Stimulated activated naive CD8-positive, alpha-beta T cell treated with anti-CD3 and anti-CD28 coated beads, Interleukin-15, amount 100 ng/mL, for 72 hours (primary cell): Measurements from ENCODE around the gene DCTN5.

Experiments
- ATAC-seq: fragments of 150-1000 bp; cut with Tn5 transposase; 2 replicates; pipeline ENCODE4 v1.10.0; 2021; ENCODE audit warnings: mild to moderate bottlenecking, moderate library complexity
- DNase-seq, 2 donors: peaks; one replicate each; pipeline ENCODE4 v3.0.0; 2021 to 2022
- H3K27ac Mint-ChIP-seq, 2 donors: one replicate each; pipeline ENCODE4 v1.8.0; 2022; ENCODE audit warnings: mild to moderate bottlenecking in 2 of 2, mixed read lengths in 2 of 2, moderate library complexity in 2 of 2
- H3K27me3 Mint-ChIP-seq: one replicate; pipeline ENCODE4 v1.8.0; 2022; ENCODE audit warnings: mixed read lengths
- H3K4me1 Mint-ChIP-seq: one replicate; pipeline ENCODE4 v1.8.0; 2022; ENCODE audit warnings: mild to moderate bottlenecking, mixed read lengths
- H3K4me3 Mint-ChIP-seq, 2 donors: one replicate each; pipeline ENCODE4 v1.8.0; 2022; ENCODE audit warnings: mild to moderate bottlenecking in 2 of 2, mixed read lengths in 2 of 2, moderate library complexity in 1 of 2
- H3K9me3 Mint-ChIP-seq, 2 donors: one replicate each; pipeline ENCODE4 v1.8.0; 2022; ENCODE audit warnings: mixed read lengths in 2 of 2

Gene DCTN5

DNA sequence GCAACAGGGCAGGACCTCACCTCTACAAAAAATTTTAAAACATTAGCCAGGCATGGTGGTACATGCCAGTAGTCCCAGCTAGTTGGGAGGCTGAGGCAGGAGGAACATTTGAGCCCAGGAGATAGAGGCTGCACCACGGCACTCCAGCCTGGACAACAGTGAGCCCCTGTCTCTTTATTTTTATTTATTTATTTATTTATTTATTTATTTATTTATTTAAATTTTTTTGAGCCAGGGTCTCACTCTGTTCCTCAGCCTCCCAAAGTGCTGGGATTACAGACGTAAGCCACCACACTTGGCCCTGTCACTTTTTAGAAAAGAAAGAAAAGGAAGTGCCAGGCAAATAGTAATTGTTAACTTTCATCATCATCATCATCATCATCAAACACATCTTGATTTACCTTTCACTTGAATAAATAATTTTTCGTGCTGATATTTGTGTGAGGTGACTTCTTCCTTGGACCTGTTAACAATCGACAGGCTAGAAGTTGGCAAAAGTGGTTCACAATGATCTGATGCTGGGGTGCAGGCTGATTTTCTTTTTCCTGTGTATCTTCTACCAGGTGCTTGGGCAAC lies 6.7 kb upstream of the DCTN5 start:
- H3K4me1 Mint-ChIP-seq = peaks cover 20% of the 10 kb centered on the region
- DNase-seq (no peak), ATAC-seq (no peak)
- H3K9me3 Mint-ChIP-seq = no peaks in the 10 kb centered on the region
- H3K27ac Mint-ChIP-seq = no peak overlapping the region
- H3K4me3 Mint-ChIP-seq = no peak overlapping the region
- no peaks in the 10 kb centered on the region for H3K27me3 Mint-ChIP-seq

DNA sequence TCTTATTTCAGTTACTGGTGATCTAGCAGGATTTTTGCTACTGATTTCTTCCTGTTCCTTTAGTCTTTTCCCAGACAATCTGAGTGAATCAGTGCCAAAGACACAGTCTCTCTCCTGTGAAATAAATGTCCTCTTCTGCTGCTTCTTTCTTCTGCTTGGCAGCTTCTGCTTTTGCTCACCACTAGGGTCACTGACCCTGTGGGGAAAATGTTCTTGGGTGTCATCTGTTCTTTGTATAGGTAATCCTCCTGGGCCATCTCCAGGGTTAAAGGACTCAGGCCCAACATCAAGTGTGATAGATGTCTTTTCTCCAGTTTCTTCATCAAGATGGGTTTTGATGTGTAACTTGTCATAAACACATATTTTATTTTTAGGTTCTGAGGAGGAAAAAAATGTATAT lies 5.3 kb upstream of the DCTN5 start:
- H3K9me3 Mint-ChIP-seq = no peaks in the 10 kb centered on the region
- H3K4me3 Mint-ChIP-seq = no peak overlapping the region
- ATAC-seq (no peak), DNase-seq (no peak)
- no peaks in the 10 kb centered on the region for H3K27me3 Mint-ChIP-seq
- H3K27ac Mint-ChIP-seq = no peak overlapping the region
- peaks cover 26% of the 10 kb centered on the region for H3K4me1 Mint-ChIP-seq

DNA sequence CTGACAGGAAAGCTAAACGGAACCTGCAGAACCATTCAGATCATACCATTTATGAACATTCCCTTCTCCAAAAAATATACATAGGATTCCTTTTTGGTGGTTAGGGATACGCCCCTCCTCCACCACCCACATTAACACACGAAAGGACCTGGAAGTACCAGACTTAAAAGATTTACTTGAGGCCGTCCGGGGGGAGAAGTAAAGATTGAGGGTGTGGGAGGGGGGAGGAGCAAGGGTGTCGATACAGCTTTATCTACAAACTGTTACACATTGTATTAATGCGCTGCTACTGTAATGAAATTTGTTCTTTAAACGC lies 693 bp upstream of the DCTN5 start:
- H3K9me3 Mint-ChIP-seq = no peaks in the 10 kb centered on the region
- peaks cover 24% of the 10 kb centered on the region for H3K4me1 Mint-ChIP-seq
- DNase-seq (no peak), ATAC-seq (no peak)
- H3K27me3 Mint-ChIP-seq = no peaks in the 10 kb centered on the region
- H3K27ac Mint-ChIP-seq = peak overlapping the region; percentile 96 to 98
- peak overlapping the region; percentile 91 to 99 for H3K4me3 Mint-ChIP-seq

DNA sequence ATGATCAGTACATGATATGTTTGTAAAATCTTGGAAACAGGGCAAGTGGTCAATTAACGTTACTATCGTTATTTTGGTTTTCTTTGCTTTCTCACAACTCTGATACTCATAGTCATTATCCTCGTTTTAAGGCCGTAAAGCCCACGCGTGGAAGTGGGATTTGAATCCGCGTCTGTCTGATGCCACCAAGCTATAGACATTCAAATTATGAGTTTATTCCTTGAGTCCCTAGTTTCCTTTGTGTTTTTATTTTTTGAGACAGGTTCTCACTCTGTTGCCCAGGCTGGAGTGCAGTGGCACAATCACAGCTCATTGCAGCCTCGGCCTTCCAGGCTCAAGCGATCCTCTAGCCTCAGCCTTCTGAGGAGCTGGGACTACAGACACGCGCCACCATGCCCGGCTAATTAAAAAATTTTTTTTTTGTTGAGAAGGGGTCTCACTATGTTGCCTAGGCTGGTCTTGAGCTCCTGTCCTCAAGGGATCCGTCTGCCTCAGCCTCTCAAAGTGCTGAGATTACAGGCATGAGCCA lies 1.0 kb downstream of the DCTN5 start:
- no peak for DNase-seq
- ATAC-seq = no peak
- Mint-ChIP-seq H3K27ac (peak overlapping the region; percentile 96 to 98), H3K27me3 (no peaks in the 10 kb centered on the region), H3K9me3 (no peaks in the 10 kb centered on the region), H3K4me1 (peaks cover 34% of the 10 kb centered on the region), H3K4me3 (peak overlapping the region; percentile 91 to 99)

DNA sequence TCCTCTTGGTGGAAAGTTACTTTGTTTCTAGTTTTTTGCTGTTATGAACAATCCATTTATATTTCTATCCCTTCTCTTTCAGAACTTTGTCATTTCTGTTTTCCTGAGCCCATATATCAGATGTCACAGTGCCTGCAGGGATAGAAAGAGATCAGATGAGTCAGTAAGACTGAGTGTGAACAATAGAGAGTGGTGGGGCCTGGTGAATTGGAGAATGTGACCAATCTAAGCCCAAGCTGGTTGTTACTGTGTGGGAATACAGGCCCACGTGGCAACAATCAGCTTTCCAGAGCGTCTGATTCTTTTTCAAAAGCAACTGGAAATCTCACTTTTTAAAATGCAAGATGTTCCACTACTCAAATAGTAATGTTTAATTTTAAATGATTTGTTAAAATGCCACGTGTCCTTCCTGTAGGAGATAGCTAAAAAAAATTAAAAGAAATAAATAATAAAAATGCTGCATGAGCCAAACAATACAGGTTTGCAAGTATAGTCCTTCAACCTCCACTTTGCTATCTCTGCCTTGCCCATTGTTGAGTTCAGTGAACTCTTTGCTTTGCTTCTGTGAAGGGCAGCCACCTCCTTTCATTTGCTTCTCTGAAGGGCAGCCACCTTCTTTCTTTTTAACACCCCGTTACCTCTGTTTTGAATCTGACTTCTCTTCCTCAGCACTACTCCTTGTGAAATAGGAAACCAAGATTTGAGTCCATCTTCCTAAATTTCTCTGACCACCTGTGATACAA lies 9.6 kb downstream of the DCTN5 start:
- peak overlapping the region in 1 of 2 donors; percentile 94 for H3K27ac Mint-ChIP-seq
- no peaks in the 10 kb centered on the region for H3K9me3 Mint-ChIP-seq
- H3K4me3 Mint-ChIP-seq = no peak overlapping the region
- no peaks in the 10 kb centered on the region for H3K27me3 Mint-ChIP-seq
- peaks cover 44% of the 10 kb centered on the region for H3K4me1 Mint-ChIP-seq
- ATAC-seq (no peak), DNase-seq (no peak)

DNA sequence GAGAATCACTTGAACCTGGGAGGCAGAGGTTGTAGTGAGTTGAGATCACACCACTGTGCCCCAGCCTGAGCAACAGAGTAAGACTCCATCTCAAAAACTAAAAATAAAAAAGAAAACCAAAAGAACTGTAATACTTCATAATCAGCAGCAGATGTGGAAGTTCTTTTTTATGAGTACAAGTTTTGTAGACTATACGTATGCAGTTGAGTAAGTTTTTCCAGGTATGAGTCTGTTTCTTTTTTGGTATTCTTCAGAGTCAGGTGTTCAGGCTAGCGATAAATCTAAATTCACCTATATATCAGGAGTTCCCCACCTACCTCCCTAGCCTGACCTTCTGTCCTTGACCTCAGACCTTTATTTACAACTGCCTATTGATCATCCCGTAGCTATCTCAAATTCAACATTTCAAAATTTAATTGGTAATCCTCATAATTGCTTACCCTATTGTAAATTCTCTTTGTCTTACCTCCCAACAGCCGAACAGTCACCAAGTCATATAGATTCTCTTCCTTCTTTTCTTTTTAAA lies 10.7 kb downstream of the DCTN5 start:
- DNase-seq (no peak), ATAC-seq (peak; percentile 56)
- Mint-ChIP-seq H3K9me3 (no peaks in the 10 kb centered on the region), H3K27me3 (no peaks in the 10 kb centered on the region), H3K4me1 (peaks cover 36% of the 10 kb centered on the region), H3K27ac (peak overlapping the region in 1 of 2 donors; percentile 41), H3K4me3 (no peak overlapping the region)

DNA sequence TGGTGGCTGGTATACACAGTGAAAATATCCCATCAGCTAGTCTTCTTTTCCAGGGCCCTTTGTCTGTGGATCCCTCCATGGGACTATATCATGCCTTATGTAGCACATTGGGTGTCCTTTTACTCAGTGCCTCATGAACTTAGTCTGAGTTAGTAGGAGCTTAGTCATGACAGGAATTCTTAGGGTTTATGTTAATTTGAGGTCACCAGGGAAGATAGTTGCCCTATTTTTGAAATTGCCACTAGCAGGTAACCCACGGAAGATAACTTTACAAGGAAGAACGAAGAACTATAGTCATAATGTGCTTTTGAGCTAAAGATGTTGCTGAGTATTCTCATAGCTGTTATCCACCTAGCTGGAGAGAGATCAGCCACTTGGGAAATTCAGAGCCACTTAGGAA lies 22.7 kb downstream of the DCTN5 start:
- Mint-ChIP-seq H3K9me3 (no peaks in the 10 kb centered on the region), H3K27ac (no peak overlapping the region), H3K27me3 (no peaks in the 10 kb centered on the region), H3K4me3 (no peak overlapping the region), H3K4me1 (peaks cover 5% of the 10 kb centered on the region)
- DNase-seq (no peak), ATAC-seq (no peak)

DNA sequence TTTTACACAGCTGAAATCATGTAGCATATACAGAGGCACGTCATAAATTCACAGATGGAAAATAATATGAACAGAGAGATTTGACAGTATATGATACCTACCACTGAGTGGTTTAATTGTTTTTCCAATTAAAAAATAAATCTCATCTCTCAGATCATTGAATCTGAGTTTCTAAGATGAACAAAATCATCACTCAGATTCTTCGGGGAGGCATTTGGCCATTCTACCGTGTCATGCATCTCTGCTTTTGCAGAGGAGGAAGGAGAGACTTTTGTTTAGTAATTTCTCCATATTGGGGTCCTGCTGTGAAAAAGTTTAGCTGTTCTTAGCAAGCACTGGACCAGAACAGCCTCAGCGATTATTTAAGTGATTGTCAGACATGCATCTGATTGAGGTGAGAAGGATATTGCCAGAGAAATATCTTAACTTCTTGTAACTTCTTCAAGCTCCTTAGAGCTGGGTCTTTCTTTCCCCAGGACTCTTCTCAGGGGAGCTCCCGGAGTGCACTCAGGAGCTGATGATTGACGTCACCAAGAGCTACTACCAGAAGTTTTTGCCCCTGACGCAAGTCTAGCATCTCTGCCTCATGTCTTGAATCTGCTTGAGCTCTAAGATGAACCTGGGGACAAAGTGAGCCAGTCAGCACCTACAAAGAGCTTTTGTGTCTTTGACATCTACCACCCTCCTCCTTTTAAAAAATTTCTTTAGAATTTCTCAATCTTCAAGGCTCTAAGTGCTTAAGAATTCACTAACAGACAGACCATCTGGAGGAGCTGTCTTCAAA lies 25.5 kb downstream of the DCTN5 start:
- Mint-ChIP-seq H3K27ac (no peak overlapping the region), H3K4me1 (peaks cover 26% of the 10 kb centered on the region), H3K9me3 (no peaks in the 10 kb centered on the region), H3K4me3 (no peak overlapping the region), H3K27me3 (no peaks in the 10 kb centered on the region)
- DNase-seq (no peak), ATAC-seq (no peak)

DNA sequence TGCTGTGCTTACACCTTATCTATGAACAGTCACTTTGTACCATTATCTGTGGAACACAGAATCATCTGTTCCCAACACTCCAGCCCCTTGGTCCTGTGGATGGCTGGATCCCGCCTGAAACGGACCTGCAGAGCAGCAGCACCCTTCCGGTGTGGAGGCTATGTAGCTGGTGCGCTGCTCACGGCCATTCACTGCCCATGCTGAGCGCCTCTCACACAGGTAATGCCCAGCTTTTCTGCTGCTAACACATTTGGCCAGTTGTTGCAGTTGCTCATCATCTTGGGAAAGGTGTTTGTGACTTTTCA lies 26.0 kb downstream of the DCTN5 start:
- no peaks in the 10 kb centered on the region for H3K9me3 Mint-ChIP-seq
- no peak for ATAC-seq
- H3K27ac Mint-ChIP-seq = no peak overlapping the region
- no peak for DNase-seq
- H3K27me3 Mint-ChIP-seq = no peaks in the 10 kb centered on the region
- no peak overlapping the region for H3K4me3 Mint-ChIP-seq
- H3K4me1 Mint-ChIP-seq = peaks cover 26% of the 10 kb centered on the region

DNA sequence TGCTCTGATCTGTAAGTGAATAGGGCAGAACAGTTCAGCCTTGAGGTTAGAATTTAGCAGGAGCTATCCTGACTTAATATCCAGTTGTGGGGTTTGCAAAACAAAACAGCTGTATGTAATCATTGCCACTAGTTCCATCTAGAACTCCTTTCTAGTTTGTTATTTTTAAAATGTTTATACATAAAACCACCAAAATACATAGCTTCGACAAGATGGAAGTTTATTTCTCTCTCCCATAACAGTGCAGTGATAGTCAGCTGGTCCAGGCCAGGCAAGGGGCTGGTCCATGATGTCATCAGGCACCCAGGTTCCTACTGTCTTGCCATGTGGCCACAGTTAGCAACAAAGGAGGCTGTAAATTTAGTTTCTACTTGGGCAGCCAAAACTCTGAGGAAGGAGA lies 27.0 kb downstream of the DCTN5 start:
- DNase-seq (no peak), ATAC-seq (no peak)
- H3K27ac Mint-ChIP-seq = no peak overlapping the region
- no peaks in the 10 kb centered on the region for H3K27me3 Mint-ChIP-seq
- H3K4me3 Mint-ChIP-seq = no peak overlapping the region
- peaks cover 26% of the 10 kb centered on the region for H3K4me1 Mint-ChIP-seq
- no peaks in the 10 kb centered on the region for H3K9me3 Mint-ChIP-seq

DNA sequence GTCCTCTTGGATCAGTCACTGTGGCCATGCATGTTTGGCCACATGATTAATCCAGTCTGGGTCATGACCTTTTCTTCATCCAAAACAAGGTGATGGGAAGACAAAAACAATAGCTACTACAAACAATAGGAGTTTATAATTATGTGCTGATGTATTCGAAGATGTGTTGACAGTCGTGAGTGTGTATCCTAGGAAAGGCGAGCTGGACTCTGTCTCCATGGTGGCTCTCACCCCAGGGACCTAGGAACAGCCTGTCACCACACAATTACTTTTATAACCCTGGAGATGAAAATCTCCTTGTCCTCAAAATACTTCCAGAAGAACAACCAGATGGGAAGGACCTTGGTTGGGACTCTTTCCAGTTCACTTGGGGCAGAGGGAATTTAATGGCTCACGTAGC lies 27.6 kb downstream of the DCTN5 start:
- DNase-seq (no peak), ATAC-seq (no peak)
- no peaks in the 10 kb centered on the region for H3K27me3 Mint-ChIP-seq
- H3K9me3 Mint-ChIP-seq = no peaks in the 10 kb centered on the region
- H3K27ac Mint-ChIP-seq = no peak overlapping the region
- H3K4me3 Mint-ChIP-seq = no peak overlapping the region
- peaks cover 26% of the 10 kb centered on the region for H3K4me1 Mint-ChIP-seq

DNA sequence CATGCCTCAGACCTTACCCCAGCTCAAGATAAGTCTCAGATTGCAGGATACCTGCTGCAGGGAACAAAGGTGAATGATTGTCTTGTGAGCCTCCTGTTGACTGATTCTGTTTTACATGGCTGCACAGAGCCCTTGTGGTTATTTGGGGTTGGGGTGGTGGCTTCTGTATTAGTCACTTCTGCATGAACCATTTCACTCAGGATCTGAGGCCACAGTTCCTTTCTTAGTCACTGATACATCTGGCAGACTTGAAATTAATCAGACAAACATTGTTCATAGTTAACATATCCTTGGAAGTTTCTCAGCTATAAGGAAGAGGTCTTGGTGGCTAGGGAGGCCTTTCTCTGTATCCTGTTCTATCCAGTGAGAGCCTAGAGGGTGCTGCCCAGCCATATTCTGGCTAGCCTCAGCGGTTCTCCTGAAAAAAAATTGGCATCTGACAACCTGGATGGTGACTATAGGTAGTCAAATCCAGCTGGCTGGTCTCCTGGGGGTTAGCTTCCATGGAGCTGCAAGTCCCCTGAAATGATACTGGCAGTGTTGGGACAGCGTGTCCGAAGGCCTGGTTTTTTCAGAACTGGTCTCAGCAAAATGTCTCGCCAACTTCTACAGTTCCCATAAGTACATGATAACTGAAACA lies 29.0 kb downstream of the DCTN5 start:
- Mint-ChIP-seq H3K27ac (peak overlapping the region in 1 of 2 donors; percentile 9), H3K27me3 (no peaks in the 10 kb centered on the region), H3K4me3 (peak overlapping the region in 1 of 2 donors; percentile 20), H3K9me3 (no peaks in the 10 kb centered on the region), H3K4me1 (peaks cover 26% of the 10 kb centered on the region)
- DNase-seq = peak; percentile 52 to 79
- ATAC-seq = peak; percentile 100

DNA sequence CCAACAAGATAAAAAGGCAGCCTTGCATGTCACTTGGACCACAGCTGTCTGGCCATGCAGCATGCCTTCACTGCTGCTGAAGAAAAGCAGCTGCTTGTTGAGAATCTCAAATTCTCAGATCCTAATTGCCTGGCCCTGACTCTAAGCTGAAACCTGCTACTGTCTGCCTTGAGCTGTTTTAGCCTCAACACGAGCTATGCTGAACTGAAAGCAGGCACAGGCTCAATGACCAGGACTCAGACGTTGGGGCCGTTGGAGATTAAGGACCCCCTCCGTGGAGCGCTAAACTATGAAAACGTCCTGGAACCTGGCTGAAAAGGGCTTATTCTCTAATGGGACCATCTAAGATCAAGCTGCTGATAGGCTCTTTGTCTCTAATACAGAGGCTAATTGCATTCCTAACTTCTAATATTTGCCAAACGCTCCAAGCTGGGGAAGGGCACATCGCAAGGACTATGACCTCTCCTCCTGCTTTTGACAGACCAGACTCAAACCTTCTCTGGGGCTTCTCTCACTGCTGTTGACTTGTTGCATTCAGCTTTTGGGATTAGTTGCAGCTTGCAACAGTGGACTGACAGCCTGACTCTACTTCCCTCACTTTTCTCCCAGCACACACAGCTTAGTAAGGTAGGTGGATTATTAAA lies 32.8 kb downstream of the DCTN5 start:
- Mint-ChIP-seq H3K9me3 (no peaks in the 10 kb centered on the region), H3K27me3 (no peaks in the 10 kb centered on the region), H3K27ac (no peak overlapping the region), H3K4me1 (peaks cover 33% of the 10 kb centered on the region), H3K4me3 (no peak overlapping the region)
- no peak for ATAC-seq
- no peak for DNase-seq

DNA sequence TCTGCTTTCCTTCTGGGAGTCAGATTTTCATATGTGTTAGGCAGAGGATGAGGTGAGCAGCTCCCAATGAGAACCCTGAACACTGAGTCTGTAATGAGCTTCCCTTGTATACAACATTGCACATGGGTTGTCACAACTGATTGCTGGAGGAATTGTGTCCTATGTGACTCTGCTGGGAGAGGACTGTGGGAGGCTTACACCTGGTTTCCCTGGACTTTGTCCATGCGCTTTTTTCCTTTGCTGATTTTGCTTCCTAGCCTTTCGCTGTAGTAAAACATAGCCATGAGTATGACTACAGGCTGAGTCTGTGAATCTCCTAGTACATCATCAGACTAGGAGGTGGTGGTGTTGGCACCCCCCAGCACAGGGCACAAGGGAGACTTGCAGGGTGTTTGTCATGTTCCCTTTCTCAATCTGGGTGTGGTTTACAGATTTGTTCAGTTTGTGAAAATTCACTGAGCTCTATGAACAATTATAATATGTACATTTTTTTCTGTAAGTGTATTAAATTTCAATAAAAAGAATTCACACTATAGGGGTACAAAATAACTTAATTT lies 35.7 kb downstream of the DCTN5 start:
- Mint-ChIP-seq H3K4me1 (peaks cover 28% of the 10 kb centered on the region), H3K9me3 (no peaks in the 10 kb centered on the region), H3K4me3 (no peak overlapping the region), H3K27me3 (no peaks in the 10 kb centered on the region), H3K27ac (no peak overlapping the region)
- no peak for DNase-seq
- no peak for ATAC-seq
